Activated naive CD4-positive, alpha-beta T cell treated with anti-CD3 and anti-CD28 coated beads for 36 hours (primary cell): ENCODE results near the gene GABRB1. TPM values are rescaled to one million over a fixed set of nuclear protein-coding genes. Genes with fewer than 3 reads are reported as not detected.
A peak's percentile ranks its signal among the peaks of the same experiment; 100 is the strongest.

Experiments used
- CTCF ChIA-PET: fragments of 350-600 bp; sonication (Branson Sonifier 250); formaldehyde crosslinking; loops from one replicate; lab custom pipeline; 2021; ENCODE audit warnings: antibody characterized with exemption; lab: Charles Lee
- DNase-seq: peaks from one replicate; pipeline ENCODE4 v3.0.0-alpha.2; 2020
- H3K27ac Mint-ChIP-seq: one replicate; pipeline ENCODE4 v1.8.0; 2021; ENCODE audit warnings: mild to moderate bottlenecking, mixed read lengths
- H3K27me3 Mint-ChIP-seq: one replicate; pipeline ENCODE4 v1.8.0; 2021; ENCODE audit warnings: low read depth, mixed read lengths
- H3K36me3 Mint-ChIP-seq: one replicate; pipeline ENCODE4 v1.8.0; 2021; ENCODE audit warnings: low read depth, mixed read lengths
- H3K4me1 Mint-ChIP-seq: one replicate; pipeline ENCODE4 v1.8.0; 2021; ENCODE audit warnings: low read depth, mixed read lengths
- H3K4me3 Mint-ChIP-seq: one replicate; pipeline ENCODE4 v1.8.0; 2021; ENCODE audit warnings: mild to moderate bottlenecking, moderate library complexity, mixed read lengths
- H3K9me3 Mint-ChIP-seq: one replicate; pipeline ENCODE4 v1.8.0; 2021; ENCODE audit warnings: mixed read lengths
- intact Hi-C: fragments of 100-400 bp; cut with micrococcal nuclease; formaldehyde crosslinking; loops from one replicate; pipeline ENCODE4 v1.15.1; 2023
- total RNA-seq, 2 experiments: library from RNA; stranded (reverse); gene quantifications; one replicate each; pipeline ENCODE4 v1.2.3, GENCODE V29; 2021

Gene GABRB1
- total RNA-seq, 2 experiments from 2014 or later = not detected

- CTCF ChIA-PET = no interaction called here
- intact Hi-C loops = no loop called here
These were observed 103.8 kb downstream of the GABRB1 start for GRCh38 chr4:47135210-47135609.

DNA sequence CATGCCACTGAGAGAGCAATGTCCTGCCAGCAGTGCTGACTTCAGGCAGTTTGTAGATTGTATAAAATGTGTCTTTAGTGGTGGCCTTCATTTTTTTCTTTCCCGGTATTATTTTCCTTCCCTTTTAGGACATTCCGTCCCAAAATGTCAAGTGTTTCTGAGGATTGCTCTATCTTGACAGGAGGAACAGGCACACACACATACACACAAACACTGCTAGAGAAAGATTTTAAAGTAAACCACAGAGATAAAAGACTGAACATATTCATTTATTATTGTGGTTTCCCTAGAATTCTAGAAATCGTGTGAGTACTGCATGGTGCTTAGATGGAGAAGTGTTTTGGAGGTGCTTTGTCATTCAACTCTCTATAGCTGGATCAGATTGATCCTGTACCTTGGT lies 111.9 kb downstream of the GABRB1 start:
- CTCF ChIA-PET = no interaction called here
- intact Hi-C loops = no loop called here
- Mint-ChIP-seq H3K4me1 (no peaks in the 10 kb centered on the region), H3K4me3 (no peak overlapping the region), H3K27me3 (peaks cover 9% of the 10 kb centered on the region), H3K9me3 (no peaks in the 10 kb centered on the region), H3K36me3 (no peaks in the 10 kb centered on the region), H3K27ac (no peak overlapping the region)
- DNase-seq = no peak

More at GRCh38 chr4:47135210-47135609, 103.8 kb downstream of the GABRB1 start:
- DNase-seq = no peak
- H3K4me3 Mint-ChIP-seq = no peak overlapping the region
- peaks cover 5% of the 10 kb centered on the region for H3K27me3 Mint-ChIP-seq
- H3K9me3 Mint-ChIP-seq = no peaks in the 10 kb centered on the region
- no peaks in the 10 kb centered on the region for H3K4me1 Mint-ChIP-seq
- H3K27ac Mint-ChIP-seq = no peak overlapping the region
- no peaks in the 10 kb centered on the region for H3K36me3 Mint-ChIP-seq

DNA sequence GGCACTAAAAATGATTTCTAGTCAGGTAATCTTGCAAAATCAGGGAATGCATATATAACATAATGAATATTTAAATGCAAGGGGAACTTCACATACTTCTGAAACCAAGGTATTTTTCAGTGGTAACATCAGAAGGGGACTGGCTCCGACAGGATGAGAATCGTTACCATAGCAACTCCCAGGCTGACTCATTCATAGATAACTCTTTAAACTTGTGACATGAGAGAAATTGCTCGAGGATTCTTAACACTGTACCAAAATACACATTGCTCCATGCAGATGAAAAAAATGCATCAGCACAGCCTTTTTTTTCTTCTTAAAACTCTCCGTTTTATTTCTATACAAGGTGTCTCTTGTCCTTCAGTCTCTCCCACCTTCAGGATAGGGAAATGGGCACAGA lies 114.3 kb downstream of the GABRB1 start:
- Mint-ChIP-seq H3K4me3 (no peak overlapping the region), H3K9me3 (no peaks in the 10 kb centered on the region), H3K4me1 (no peaks in the 10 kb centered on the region), H3K36me3 (no peaks in the 10 kb centered on the region), H3K27ac (no peak overlapping the region), H3K27me3 (peaks cover 12% of the 10 kb centered on the region)
- CTCF ChIA-PET = no interaction called here
- intact Hi-C loops = no loop called here
- DNase-seq = peak; percentile 12

- H3K27me3 Mint-ChIP-seq = peaks cover 3% of the 10 kb centered on the region
These were observed 123.5 kb downstream of the GABRB1 start for GRCh38 chr4:47154816-47155370.

DNA sequence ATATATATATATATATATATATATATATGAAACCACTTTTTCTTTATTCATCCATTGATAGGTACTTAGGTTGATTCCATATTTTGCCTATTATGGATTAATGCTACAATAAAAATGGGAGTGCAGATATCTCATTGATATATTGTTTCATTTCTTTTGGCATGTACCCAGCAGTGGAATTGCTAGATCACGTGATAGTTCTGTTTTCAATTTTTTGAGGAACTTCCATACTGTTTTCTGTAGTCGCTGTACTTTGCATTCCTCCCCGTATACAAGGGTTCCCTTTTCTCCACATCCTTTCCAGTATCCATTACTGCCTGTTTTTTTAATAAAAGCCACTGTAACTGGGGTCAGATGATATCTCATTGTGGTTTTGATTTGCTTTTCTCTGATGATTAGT lies 124.6 kb downstream of the GABRB1 start:
- CTCF ChIA-PET = no interaction called here
- H3K27ac Mint-ChIP-seq = no peak overlapping the region
- H3K36me3 Mint-ChIP-seq = no peaks in the 10 kb centered on the region
- peaks cover 3% of the 10 kb centered on the region for H3K27me3 Mint-ChIP-seq
- no peaks in the 10 kb centered on the region for H3K4me1 Mint-ChIP-seq
- intact Hi-C loops = no loop called here
- no peaks in the 10 kb centered on the region for H3K9me3 Mint-ChIP-seq
- no peak for DNase-seq
- H3K4me3 Mint-ChIP-seq = no peak overlapping the region

More at GRCh38 chr4:47154816-47155370, 123.5 kb downstream of the GABRB1 start:
- H3K36me3 Mint-ChIP-seq = no peaks in the 10 kb centered on the region
- intact Hi-C loops = no loop called here
- H3K4me3 Mint-ChIP-seq = no peak overlapping the region
- no peak overlapping the region for H3K27ac Mint-ChIP-seq
- no peaks in the 10 kb centered on the region for H3K4me1 Mint-ChIP-seq
- H3K9me3 Mint-ChIP-seq = no peaks in the 10 kb centered on the region
- CTCF ChIA-PET = no interaction called here
- DNase-seq = no peak

DNA sequence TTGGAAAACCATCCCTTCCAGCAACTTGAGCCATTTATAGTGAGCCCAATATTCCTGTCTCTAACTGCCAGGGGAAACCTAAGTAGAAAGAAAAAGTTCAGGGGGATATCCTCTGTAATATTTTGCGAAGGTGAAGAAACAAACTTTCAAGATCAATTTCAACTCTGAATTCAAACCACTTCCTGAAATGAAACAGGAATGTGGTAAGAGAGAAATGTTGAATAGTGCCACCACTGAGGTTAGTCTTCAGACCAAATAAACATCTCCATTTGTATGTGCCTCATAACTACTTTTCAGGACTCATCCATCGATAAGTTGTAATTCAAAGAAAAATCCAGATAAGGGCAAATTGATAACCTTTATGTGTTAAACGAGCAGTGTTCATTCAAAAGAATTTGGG lies 128.7 kb downstream of the GABRB1 start:
- CTCF ChIA-PET = no interaction called here
- no peaks in the 10 kb centered on the region for H3K36me3 Mint-ChIP-seq
- no peak overlapping the region for H3K27ac Mint-ChIP-seq
- no peak overlapping the region for H3K4me3 Mint-ChIP-seq
- H3K4me1 Mint-ChIP-seq = no peaks in the 10 kb centered on the region
- no peak for DNase-seq
- intact Hi-C loops = no loop called here
- no peaks in the 10 kb centered on the region for H3K27me3 Mint-ChIP-seq
- no peaks in the 10 kb centered on the region for H3K9me3 Mint-ChIP-seq

DNA sequence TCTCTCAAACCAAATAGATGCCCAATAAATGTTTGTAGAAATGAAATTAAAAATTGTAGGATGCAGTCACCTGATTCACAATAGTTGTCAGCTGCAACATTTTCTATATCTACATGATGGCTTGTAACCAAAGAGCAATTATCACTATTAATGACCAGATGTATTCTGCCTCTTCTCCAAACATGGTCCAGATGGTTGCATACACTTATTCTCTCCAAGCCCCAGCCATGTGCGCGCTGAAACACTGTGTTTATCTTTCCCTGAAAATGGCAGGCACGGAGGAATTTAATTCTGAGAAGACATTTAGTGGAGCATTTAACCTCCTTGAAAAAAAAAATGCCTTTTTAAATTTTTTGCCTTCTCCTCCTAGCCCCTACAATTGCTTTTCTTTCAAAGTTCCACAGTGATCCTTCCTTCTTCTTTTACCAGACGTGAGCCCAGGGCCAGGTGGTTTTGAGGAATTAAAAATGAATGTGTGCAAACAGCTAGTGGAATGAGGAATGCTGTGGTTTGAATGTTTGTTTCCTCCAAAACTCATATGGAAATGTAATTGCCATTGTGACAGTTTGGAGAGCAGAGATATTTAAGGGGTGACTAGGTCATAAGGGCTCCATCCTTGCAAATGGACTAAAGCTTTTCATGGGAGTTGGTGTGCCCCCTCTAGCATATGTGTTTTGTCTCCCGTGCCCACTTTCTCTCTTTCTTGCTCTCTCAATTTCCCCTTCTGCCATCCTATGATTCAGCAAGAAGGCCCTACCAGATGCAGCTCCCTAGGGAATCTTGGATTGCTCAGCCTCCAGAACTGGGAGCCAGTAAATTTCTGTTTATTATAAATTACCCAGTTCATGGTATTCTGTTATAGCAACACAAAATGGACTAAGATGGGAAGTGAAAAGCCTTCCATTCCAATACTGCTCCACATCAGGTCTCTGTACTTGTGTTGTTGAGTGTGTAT lies 136.0 kb downstream of the GABRB1 start:
- intact Hi-C loops = no loop called here
- Mint-ChIP-seq H3K36me3 (no peaks in the 10 kb centered on the region), H3K9me3 (no peaks in the 10 kb centered on the region), H3K4me3 (no peak overlapping the region), H3K4me1 (no peaks in the 10 kb centered on the region), H3K27ac (no peak overlapping the region), H3K27me3 (no peaks in the 10 kb centered on the region)
- CTCF ChIA-PET = no interaction called here
- no peak for DNase-seq

DNA sequence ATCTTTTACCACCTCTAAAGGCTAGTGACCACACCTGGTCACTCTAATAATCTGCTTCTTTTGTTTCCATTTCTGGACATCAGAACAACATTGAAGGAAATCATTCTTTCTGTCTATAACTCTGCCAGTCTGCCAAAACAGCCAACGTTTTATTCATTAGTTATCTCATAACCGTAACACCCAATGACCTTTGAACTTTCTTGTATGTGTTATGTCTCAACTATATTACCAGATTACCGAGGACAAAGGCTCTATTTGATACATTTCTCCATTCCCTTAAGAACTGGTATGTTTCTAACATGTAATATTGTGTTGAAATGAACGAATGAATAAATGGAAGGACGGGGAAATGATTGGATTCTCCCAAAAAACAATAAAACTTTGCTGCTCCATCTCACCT lies 152.7 kb downstream of the GABRB1 start:
- H3K4me1 Mint-ChIP-seq = no peaks in the 10 kb centered on the region
- no peak for DNase-seq
- peaks cover 4% of the 10 kb centered on the region for H3K27me3 Mint-ChIP-seq
- intact Hi-C loops = no loop called here
- H3K9me3 Mint-ChIP-seq = no peaks in the 10 kb centered on the region
- no peak overlapping the region for H3K27ac Mint-ChIP-seq
- CTCF ChIA-PET = no interaction called here
- H3K36me3 Mint-ChIP-seq = no peaks in the 10 kb centered on the region
- no peak overlapping the region for H3K4me3 Mint-ChIP-seq

DNA sequence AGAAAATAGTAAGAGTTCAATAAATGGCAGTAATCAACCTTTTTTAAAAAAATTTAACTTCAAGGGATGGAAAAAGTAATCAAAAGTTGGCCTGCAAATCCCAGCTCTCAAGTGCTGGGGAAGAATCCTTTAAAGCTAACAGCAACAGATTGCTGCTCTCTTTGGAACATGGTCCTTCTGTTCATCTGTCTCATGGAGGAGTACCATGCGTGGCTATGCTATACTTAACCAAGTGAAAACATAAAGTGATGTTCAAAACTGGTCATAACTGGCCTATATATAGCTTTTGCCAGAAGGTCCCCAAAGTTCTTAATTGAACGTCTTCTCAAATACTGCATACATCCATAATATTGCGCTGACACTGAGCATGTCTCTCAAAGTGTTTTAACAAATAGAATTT lies 154.4 kb downstream of the GABRB1 start:
- Mint-ChIP-seq H3K27me3 (peaks cover 4% of the 10 kb centered on the region), H3K4me3 (no peak overlapping the region), H3K27ac (no peak overlapping the region), H3K36me3 (no peaks in the 10 kb centered on the region), H3K9me3 (no peaks in the 10 kb centered on the region), H3K4me1 (no peaks in the 10 kb centered on the region)
- CTCF ChIA-PET = no interaction called here
- intact Hi-C loops = no loop called here
- DNase-seq = no peak

- H3K27ac Mint-ChIP-seq = no peak overlapping the region
- H3K4me3 Mint-ChIP-seq = no peak overlapping the region
- intact Hi-C loops = no loop called here
- H3K9me3 Mint-ChIP-seq = no peaks in the 10 kb centered on the region
- no peak for DNase-seq
- no peaks in the 10 kb centered on the region for H3K36me3 Mint-ChIP-seq
- H3K27me3 Mint-ChIP-seq = peaks cover 4% of the 10 kb centered on the region
- CTCF ChIA-PET = no interaction called here
- no peaks in the 10 kb centered on the region for H3K4me1 Mint-ChIP-seq
These were observed 156.2 kb downstream of the GABRB1 start for GRCh38 chr4:47187608-47188007.

DNA sequence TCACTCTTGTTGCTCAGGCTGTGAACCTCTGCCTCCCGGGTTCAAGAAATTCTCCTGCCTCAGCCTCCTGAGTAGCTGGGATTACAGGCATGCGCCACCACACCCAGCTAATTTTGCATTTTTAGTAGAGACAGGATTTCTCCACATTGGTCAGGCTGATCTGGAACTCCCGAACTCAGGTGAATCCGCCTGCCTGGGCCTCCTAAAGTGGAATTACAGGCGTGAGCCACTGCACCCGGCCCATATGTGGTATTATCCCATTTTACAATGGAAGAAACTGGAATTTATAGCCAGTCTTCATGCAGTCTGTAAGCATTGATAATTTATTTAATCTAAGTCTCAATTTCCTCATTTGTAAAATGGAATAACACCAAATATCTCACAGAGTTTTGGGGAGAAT lies 161.8 kb downstream of the GABRB1 start:
- Mint-ChIP-seq H3K27me3 (peaks cover under 1% of the 10 kb centered on the region), H3K27ac (no peak overlapping the region), H3K4me1 (no peaks in the 10 kb centered on the region), H3K9me3 (no peaks in the 10 kb centered on the region), H3K4me3 (no peak overlapping the region), H3K36me3 (no peaks in the 10 kb centered on the region)
- intact Hi-C loops = no loop called here
- no peak for DNase-seq
- CTCF ChIA-PET = no interaction called here

- H3K9me3 Mint-ChIP-seq = no peaks in the 10 kb centered on the region
- intact Hi-C loops = no loop called here
- no peaks in the 10 kb centered on the region for H3K36me3 Mint-ChIP-seq
- H3K4me1 Mint-ChIP-seq = no peaks in the 10 kb centered on the region
- no peak overlapping the region for H3K27ac Mint-ChIP-seq
- H3K27me3 Mint-ChIP-seq = peaks cover 2% of the 10 kb centered on the region
- H3K4me3 Mint-ChIP-seq = no peak overlapping the region
- CTCF ChIA-PET = no interaction called here
- no peak for DNase-seq
These were observed 162.8 kb downstream of the GABRB1 start for GRCh38 chr4:47194036-47194737.
